M059J (cell line): Measurements from ENCODE around the gene HLA-DOA. TPM values are rescaled to one million over a fixed set of nuclear protein-coding genes. Genes with fewer than 3 reads are reported as not detected.

Experiments
- DNase-seq: peaks from one replicate; pipeline ENCODE4 v3.0.0-alpha.2; 2012; ENCODE audit warnings: low read depth
- total RNA-seq: library from RNA; depleted of rRNA; stranded (reverse); fragments of >200 nt; shearing (Covaris generic); gene quantifications from 2 replicates; pipeline ENCODE4 v1.2.3, GENCODE V29; 2014

HLA-DOA gene
- total RNA-seq, 1 experiment from 2014 or later = not detected

- DNase-seq = no peak
Observed at GRCh38 chr6:32977953-32978324, 31.5 kb downstream of the HLA-DOA start.

- DNase-seq = no peak
Observed at GRCh38 chr6:32977272-32977952, 32.0 kb downstream of the HLA-DOA start.

GRCh38 chr6:32976334-32977069, 32.9 kb downstream of the HLA-DOA start:
- no peak for DNase-seq

GRCh38 chr6:32975886-32976285, 33.5 kb downstream of the HLA-DOA start:
- no peak for DNase-seq

- DNase-seq = no peak
Observed at GRCh38 chr6:32974541-32975308, 34.7 kb downstream of the HLA-DOA start.

- DNase-seq = peak; percentile 67
Observed at GRCh38 chr6:32974016-32974333, 35.4 kb downstream of the HLA-DOA start.

- peak; percentile 73 for DNase-seq
Observed at GRCh38 chr6:32973144-32974015, 36.0 kb downstream of the HLA-DOA start.

- peak; percentile 27 for DNase-seq
Observed at GRCh38 chr6:32972353-32973143, 36.8 kb downstream of the HLA-DOA start.

- peak; percentile 100 for DNase-seq
Observed at GRCh38 chr6:32971581-32972352, 37.6 kb downstream of the HLA-DOA start.

GRCh38 chr6:32971242-32971580, 38.2 kb downstream of the HLA-DOA start:
- no peak for DNase-seq

GRCh38 chr6:32970413-32971241, 38.8 kb downstream of the HLA-DOA start:
- peak; percentile 94 for DNase-seq

GRCh38 chr6:32969685-32970412, 39.5 kb downstream of the HLA-DOA start:
- DNase-seq = peak; percentile 100

GRCh38 chr6:32968867-32969684, 40.3 kb downstream of the HLA-DOA start:
- peak; percentile 95 for DNase-seq

GRCh38 chr6:32968093-32968866, 41.1 kb downstream of the HLA-DOA start, which contains the start of gene BRD2:
TSS of gene BRD2 (plus strand) at chr6:32968594. CDS start at chr6:32972899, 4,305 bp downstream.
- DNase-seq = peak; percentile 98

GRCh38 chr6:32967151-32968091, 42.0 kb downstream of the HLA-DOA start:
- peak; percentile 74 for DNase-seq

GRCh38 chr6:32964776-32965175, 44.6 kb downstream of the HLA-DOA start:
- peak; percentile 49 for DNase-seq
